HG03097 (cell line): Measurements from ENCODE around the gene COX4I2.

Source experiments
- ATAC-seq: cut with Tn5 transposase; IDR thresholded peaks from one replicate; pipeline ENCODE4 v1.9.1; 2021; ENCODE audit not compliant: unreplicated experiment, low FRiP score

The COX4I2 gene

GRCh38 chr20:31691646-31692275 is 54.0 kb downstream of the COX4I2 start:
- no peak for ATAC-seq

DNA sequence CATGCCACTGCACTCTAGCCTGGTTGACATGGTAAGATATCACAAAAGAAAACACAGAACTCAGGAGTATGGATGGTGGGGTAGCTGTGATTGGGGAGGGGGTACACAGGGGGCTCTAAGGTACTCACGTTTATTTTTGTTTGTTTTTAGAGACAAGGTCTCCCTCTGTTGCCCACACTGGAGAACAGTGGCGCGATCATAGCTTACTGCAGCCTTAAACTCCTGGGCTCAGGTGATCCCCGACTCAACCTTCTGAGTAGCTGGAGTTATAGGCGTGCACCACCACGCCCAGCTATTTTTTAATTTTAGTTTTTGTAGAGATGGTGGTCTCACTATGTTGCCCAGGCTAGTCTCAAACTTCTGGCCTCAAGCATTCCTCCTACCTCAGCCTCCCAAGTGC is 55.7 kb downstream of the COX4I2 start:
- ATAC-seq = no peak

DNA sequence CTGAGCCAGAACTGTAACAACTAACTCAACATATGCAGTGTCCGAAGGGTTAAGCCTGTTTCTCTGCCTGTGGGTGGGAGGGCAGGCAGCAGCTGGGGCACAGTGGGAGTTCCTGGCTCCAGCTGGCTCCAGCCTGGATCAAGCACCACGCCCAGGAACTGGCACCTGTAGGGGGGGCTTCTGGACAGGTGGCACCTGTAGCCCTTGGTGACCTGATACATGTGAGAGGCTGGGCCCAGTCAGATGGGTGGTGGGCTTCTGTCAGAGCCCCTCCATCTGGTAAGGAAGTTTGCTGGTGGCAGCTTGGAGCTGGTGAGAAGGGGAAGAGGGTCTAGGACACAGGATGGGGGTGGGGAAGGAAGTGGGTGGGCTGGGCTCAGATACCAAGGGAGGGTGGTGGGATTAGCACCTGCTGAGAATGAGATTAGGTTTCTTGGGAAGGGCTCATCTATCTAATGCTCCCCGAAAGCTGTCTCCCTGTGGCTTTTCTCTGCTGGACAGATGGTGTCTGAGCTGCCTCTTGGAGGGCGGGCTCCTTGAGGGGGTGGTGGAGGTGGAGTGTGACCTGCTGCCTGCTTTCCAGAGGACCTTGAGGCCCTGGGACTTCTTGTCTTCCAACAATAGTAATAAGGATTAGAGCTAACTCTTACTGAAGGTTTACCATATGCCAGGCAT is 56.4 kb downstream of the COX4I2 start:
- no peak for ATAC-seq
